K562 (cell line): ENCODE data around the gene CALHM4. TPM values are rescaled to one million over a fixed set of nuclear protein-coding genes. Genes with fewer than 3 reads are reported as not detected.

Experiments used
- BHLHE40 ChIP-seq: IDR thresholded peaks from 2 replicates; pipeline ENCODE4 v1.6.1; 2011; ENCODE audit warnings: low read length, improper control_type of control experiment
- CHD4 ChIP-seq: fragments of 200-600 bp; sonication (generic); IDR thresholded peaks from 3 replicates; pipeline ENCODE4 v1.6.1; 2012; ENCODE audit warnings: low read depth, mild to moderate bottlenecking, mixed read lengths, low read length, inconsistent platforms; ENCODE audit not compliant: insufficient read depth, insufficient replicate concordance, poor library complexity, severe bottlenecking
- JUNB ChIP-seq: fragments of 450-650 bp; formaldehyde crosslinking; conservative IDR thresholded peaks from 2 replicates; pipeline ENCODE4 v1.4.0; 2020; ENCODE audit warnings: mild to moderate bottlenecking
- OTX1 ChIP-seq: fragments of 450-650 bp; formaldehyde crosslinking; IDR thresholded peaks from 2 replicates; pipeline ENCODE4 v1.4.0; 2022; ENCODE audit warnings: mild to moderate bottlenecking
- U2AF2 ChIP-seq: fragments of 200-400 bp; formaldehyde crosslinking; optimal IDR thresholded peaks from 2 replicates; pipeline ENCODE3; 2017; ENCODE audit warnings: low read depth, mild to moderate bottlenecking, low read length
- polyA plus RNA-seq, 8 experiments: library from polyadenylated mRNA; depleted of rRNA in 4 of 8; stranded (reverse) in 5 of 8; unstranded in 3 of 8; fragments of >200 nt; fragmentation: Nextera tagmentation in 2 of 8; fragmentation: Illumina TruSeq in 1 of 8; extraction: Ambion mirVana in 2 of 8; extraction: Trizol in 1 of 8; gene quantifications; 2 replicates each; pipeline versions ENCODE4 v1.2.1 to v1.2.3, GENCODE V29; 2011 to 2014; ENCODE audit warnings: inconsistent platforms in 1 of 8, missing spikeins in 1 of 8
- total RNA-seq, 7 experiments: library from RNA; depleted of rRNA in 6 of 7; stranded (reverse); fragments of >200 nt in 6 of 7; fragmentation: Illumina TruSeq in 2 of 7; extraction: Trizol in 2 of 7; gene quantifications; 2 replicates each; pipeline versions ENCODE4 v1.2.1 to v1.2.3, GENCODE V29; 2011 to 2021; ENCODE audit warnings: low replicate concordance in 1 of 7
- TF ChIP-seq, protein P1 (sequence below): fragments of 150-350 bp; IDR thresholded peaks from 2 replicates; pipeline ENCODE4 v1.6.1; 2014; ENCODE audit warnings: low read depth, mild to moderate bottlenecking, low read length, borderline replicate concordance
- TF ChIP-seq, protein P2 (sequence below): fragments of 250-450 bp; sonication (Bioruptor Pico); IDR thresholded peaks from 2 replicates; pipeline ENCODE4 v1.8.0; 2022; ENCODE audit warnings: moderate library complexity, mild to moderate bottlenecking, inconsistent platforms
- TF ChIP-seq, protein P3 (sequence below): fragments of 450-650 bp; IDR thresholded peaks from 2 replicates; pipeline ENCODE4 v1.6.1; 2017; ENCODE audit warnings: mild to moderate bottlenecking, moderate library complexity
- TF ChIP-seq, protein P4 (sequence below), 2 experiments: fragments of 450-650 bp; IDR thresholded peaks; 2 replicates each; pipeline ENCODE4 v1.6.1; 2018; ENCODE audit warnings: mild to moderate bottlenecking in 2 of 2, low read depth in 1 of 2; ENCODE audit not compliant: partially characterized antibody in 2 of 2

The CALHM4 gene
- total and polyA plus RNA-seq, 9 of the 15 experiments (the other 6 are each of a cell fraction or from before 2014, with no cell fraction given) = not detected

DNA sequence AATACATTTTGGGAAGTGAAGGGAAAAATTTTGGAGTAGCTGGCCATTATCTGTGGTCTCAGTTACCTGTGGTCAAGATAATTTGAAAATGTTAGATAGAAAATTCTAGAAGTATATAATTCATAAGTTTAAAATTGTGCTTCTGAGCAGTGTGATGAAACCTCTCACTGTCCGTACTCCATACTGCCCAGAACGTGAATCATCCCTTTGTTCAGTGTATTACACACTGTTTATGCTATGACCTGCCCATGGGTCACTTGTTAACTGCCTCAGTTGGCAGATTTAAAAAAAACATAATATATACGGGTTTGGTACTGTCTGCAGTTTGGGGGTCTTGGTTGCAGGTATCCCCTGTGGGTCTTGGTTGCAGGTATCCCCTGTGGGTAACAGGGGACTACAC is 46.2 kb upstream of the CALHM4 start (continued):
- TF ChIP-seq, protein P1, sequence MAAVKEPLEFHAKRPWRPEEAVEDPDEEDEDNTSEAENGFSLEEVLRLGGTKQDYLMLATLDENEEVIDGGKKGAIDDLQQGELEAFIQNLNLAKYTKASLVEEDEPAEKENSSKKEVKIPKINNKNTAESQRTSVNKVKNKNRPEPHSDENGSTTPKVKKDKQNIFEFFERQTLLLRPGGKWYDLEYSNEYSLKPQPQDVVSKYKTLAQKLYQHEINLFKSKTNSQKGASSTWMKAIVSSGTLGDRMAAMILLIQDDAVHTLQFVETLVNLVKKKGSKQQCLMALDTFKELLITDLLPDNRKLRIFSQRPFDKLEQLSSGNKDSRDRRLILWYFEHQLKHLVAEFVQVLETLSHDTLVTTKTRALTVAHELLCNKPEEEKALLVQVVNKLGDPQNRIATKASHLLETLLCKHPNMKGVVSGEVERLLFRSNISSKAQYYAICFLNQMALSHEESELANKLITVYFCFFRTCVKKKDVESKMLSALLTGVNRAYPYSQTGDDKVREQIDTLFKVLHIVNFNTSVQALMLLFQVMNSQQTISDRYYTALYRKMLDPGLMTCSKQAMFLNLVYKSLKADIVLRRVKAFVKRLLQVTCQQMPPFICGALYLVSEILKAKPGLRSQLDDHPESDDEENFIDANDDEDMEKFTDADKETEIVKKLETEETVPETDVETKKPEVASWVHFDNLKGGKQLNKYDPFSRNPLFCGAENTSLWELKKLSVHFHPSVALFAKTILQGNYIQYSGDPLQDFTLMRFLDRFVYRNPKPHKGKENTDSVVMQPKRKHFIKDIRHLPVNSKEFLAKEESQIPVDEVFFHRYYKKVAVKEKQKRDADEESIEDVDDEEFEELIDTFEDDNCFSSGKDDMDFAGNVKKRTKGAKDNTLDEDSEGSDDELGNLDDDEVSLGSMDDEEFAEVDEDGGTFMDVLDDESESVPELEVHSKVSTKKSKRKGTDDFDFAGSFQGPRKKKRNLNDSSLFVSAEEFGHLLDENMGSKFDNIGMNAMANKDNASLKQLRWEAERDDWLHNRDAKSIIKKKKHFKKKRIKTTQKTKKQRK = no peak
- TF ChIP-seq CHD4 (no peak), JUNB (no peak), OTX1 (no peak), U2AF2 (no peak), BHLHE40 (no peak)
- TF ChIP-seq, protein P2, sequence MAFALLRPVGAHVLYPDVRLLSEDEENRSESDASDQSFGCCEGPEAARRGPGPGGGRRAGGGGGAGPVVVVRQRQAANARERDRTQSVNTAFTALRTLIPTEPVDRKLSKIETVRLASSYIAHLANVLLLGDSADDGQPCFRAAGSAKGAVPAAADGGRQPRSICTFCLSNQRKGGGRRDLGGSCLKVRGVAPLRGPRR (CRISPR knock-in tag) = no peak
- TF ChIP-seq, protein P3, sequence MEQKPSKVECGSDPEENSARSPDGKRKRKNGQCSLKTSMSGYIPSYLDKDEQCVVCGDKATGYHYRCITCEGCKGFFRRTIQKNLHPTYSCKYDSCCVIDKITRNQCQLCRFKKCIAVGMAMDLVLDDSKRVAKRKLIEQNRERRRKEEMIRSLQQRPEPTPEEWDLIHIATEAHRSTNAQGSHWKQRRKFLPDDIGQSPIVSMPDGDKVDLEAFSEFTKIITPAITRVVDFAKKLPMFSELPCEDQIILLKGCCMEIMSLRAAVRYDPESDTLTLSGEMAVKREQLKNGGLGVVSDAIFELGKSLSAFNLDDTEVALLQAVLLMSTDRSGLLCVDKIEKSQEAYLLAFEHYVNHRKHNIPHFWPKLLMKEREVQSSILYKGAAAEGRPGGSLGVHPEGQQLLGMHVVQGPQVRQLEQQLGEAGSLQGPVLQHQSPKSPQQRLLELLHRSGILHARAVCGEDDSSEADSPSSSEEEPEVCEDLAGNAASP = no peak
- TF ChIP-seq, protein P4, sequence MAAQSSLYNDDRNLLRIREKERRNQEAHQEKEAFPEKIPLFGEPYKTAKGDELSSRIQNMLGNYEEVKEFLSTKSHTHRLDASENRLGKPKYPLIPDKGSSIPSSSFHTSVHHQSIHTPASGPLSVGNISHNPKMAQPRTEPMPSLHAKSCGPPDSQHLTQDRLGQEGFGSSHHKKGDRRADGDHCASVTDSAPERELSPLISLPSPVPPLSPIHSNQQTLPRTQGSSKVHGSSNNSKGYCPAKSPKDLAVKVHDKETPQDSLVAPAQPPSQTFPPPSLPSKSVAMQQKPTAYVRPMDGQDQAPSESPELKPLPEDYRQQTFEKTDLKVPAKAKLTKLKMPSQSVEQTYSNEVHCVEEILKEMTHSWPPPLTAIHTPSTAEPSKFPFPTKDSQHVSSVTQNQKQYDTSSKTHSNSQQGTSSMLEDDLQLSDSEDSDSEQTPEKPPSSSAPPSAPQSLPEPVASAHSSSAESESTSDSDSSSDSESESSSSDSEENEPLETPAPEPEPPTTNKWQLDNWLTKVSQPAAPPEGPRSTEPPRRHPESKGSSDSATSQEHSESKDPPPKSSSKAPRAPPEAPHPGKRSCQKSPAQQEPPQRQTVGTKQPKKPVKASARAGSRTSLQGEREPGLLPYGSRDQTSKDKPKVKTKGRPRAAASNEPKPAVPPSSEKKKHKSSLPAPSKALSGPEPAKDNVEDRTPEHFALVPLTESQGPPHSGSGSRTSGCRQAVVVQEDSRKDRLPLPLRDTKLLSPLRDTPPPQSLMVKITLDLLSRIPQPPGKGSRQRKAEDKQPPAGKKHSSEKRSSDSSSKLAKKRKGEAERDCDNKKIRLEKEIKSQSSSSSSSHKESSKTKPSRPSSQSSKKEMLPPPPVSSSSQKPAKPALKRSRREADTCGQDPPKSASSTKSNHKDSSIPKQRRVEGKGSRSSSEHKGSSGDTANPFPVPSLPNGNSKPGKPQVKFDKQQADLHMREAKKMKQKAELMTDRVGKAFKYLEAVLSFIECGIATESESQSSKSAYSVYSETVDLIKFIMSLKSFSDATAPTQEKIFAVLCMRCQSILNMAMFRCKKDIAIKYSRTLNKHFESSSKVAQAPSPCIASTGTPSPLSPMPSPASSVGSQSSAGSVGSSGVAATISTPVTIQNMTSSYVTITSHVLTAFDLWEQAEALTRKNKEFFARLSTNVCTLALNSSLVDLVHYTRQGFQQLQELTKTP (IDR thresholded peaks at IDR 0.05; ENCODE audit: low read depth in 1 of 2, partially characterized antibody in 2 of 2) = no peak
